ENCODE measurements around the gene CACNA1I.

The CACNA1I gene

DNA sequence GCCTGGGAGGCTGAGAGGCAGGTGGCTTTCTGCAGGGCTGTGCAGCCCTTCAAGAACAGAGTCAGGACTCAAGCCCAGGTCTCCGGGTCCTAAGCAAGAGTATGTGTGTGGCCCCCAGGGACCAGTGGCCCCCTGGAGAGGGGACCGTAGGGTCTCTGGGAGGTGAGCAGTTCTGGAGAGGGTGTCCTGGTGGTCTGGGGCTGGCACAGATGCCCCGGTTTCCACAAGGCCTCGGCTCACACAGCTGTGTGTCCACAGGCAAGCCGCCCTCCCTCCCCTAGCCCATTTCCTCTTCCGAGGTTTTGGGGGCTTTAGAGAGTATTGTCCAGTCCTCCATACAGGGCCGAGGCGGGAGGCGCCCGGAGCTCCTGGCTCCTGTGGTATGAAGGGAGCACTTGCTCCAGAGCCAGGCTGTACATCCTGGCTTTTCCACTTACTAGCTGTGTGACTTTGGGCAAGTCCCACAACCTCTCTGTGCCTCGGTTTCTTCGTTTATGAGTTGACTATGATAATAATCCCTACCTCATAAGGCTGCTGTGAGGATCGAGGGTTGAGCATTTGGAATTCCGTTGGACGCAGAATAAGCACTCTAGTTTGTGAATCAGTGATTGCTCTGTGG is 34.6 kb upstream of the CACNA1I start:
- DNase-seq (ENCODE audit: low spot score) = no peak

DNA sequence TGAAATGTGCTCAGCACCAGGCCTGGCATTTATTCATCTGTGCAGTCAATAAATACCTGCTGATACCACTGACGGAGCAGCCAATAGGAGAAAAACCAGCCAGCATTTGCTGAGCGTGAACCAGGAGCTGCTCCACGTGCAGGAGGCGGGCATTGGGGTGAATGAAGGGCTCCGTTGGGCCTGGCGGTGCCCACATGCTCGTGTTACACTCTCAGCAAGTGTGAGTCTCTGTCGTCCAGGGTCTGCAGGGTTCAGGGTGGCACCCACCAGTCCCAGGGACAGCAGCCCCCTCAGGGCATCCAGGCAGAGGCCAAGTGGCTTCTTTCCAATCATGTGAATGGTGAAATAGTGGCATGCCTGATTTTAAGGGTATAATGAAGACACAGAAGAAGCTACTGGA is 33.8 kb upstream of the CACNA1I start:
- DNase-seq (ENCODE audit: low spot score) = no peak

DNA sequence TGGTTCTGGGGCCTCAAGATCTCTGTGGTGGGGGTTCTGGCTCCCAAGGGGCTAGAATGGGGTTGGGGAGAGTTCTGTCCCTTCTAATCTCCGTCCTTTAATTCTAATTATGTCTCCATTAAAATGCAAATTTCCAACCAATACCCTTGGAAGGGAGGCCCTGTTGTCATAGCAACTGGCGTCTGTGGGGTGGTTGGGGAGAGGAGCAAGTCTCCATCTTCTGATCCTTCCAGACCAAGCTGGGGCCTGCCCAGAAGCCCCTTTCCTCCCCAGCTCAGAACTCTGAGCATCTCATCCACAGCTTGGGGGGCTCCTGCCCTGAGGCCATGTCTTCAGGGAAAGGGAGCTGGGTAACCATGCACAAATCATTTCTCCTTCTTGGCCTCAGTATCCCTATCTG is 32.6 kb upstream of the CACNA1I start:
- no peak for DNase-seq (ENCODE audit: low spot score)

DNA sequence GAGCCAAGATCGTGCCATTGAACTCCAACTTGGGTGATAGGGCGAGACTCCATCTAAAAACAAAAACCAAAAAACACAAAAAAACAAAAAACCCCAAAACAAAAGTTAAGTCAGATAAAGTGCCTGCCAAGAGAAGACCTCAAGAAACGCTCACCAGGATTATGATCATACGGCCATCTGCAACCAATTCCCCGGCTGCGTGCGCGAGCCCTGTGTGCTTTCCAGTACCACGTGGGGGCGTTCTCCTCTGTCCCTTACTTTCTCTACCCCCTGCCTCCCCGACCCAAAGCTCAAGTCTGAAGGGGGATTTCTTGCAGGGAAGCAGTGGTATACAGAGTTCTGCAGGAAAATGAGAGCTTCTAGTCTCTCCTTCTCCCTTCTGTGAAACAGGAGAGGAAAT is 27.5 kb upstream of the CACNA1I start:
- DNase-seq (ENCODE audit: low spot score) = peak; percentile 46

DNA sequence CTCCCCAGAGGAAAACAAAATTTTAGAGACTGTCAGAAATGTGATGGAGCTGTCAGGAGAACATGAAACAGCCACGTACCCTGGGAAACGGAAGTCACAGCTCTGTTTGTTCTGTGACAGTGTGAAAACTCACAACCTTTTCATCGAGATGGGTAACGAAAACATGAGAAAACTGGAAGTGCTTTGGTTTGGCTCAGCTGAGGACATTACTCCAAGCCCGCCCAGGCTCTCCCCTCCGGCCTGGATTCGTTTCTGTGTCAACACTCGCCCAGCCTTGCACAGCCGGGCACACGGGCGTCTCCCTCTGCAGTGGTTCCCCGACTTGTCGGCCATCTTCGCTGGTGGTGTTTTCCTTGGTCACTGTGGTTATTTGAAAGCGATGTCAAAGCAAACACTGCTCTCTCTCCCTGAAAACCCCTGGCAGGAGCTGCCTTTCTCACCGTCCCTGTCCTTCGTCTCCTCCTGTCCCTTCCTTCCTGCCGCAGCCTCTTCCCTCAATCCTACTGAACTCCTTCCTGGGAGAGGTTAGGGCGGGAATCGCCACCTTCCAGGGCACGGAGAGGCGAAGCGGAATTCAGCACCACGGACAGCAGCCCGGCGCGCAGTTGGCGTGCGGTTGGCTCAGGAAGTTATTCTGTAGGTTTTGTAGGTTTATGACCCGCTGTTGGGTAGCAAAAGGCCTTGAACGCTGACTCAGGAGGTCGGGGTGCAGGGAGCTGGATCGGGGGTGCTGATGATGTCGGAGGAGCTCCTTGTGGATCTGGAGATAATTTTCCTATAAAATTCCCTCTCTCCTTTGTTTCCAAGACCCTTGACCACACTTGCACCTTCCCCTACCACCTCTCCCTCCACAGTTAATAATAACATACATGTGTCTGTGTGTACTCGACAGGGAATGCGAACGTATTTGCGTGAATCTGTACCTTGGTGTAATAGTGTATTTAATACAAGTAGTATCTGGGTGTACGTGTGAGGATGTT is 24.9 kb upstream of the CACNA1I start:
- peak; percentile 38 for DNase-seq (ENCODE audit: low spot score)

DNA sequence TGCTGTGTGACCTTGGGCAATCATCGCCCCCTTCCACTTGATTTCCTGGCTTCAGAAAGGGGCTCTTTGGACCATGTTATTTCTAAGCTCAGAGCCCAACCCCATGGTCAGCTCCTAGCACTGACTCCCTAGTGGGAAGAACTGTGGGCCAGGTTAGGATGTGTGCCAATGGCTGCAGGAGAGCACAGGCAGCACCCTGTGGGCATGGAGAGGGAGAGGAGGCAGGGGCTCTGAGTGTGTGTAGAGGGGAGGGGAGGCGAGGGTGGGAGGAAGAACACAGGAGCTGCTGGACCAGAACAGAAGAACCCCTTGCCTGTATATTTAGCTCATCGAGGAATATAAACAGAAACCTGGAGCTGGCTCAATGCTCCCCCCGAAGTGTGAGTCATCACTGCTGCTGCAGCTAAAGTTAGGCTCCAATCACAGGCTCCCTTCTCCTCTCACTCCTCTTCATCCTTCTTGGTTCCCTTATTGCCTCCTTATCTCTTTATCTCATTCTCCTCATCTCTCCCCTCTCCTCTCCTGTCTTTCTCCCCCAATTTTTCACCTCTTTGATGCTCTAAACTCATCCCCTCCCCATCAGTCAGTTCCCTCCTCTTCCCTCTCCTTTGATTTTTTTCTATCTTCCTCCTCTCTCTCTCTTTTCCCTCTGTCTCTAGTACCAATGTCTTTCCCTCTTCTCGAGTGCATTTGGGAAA is 23.5 kb upstream of the CACNA1I start:
- DNase-seq (ENCODE audit: low spot score) = peak; percentile 60

DNA sequence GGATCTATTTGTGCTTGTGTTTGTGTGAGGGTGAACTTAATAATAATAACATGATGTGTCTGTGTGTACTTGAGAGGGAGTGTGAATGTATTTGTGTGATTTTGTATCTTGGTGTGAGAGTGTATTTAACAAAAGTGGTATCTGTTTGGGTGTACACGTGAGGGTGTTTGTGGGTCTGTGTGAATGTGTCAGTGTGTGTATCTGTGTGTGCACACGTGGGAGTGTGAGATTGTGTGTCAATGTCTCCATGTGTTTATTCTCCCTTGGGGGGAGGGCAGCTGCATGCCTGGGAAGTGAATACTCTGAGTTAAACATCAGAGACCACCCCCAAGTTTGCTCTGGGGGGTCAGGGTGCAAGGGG is 23.0 kb upstream of the CACNA1I start:
- DNase-seq (ENCODE audit: low spot score) = no peak

DNA sequence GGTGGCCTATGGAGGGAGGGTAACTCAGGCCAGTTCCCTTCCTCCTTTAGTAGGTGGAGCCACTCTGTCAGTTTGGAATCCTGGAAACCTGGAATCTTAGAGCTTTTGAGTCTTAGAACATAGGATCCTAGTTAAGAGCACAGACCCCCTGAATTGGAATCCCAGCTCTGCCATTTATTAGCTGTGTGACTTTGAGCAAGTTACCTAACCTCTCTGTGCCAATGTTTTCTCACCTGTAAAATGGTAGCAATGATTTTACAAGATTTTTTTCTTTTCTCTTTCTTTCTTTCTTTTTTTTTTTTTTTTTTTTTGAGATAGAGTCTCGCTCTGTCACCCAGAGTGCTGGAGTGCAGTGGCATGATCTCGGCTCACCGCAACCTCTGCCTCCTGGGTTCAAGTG is 17.1 kb upstream of the CACNA1I start:
- DNase-seq (ENCODE audit: low spot score) = no peak

DNA sequence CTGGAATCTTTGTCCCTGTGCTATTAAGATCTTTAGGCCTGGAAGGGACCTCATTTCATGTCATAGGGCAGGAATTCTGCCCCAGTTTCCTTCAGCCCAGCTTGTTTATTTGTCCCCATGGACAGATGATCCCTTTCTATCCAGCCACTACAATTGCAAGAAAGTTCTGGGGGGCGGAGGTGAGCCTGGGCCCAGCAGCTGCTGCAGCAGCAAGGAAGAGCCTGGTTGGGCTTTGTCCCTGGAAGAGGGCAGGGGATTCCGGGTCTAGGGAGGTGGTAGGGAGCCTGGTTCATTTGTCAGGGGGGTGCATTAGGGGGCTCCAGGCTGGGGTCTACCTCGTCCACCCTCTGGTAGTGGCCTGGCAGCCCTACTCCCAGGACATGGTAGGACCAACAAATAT is 16.4 kb upstream of the CACNA1I start:
- DNase-seq (ENCODE audit: low spot score) = no peak

DNA sequence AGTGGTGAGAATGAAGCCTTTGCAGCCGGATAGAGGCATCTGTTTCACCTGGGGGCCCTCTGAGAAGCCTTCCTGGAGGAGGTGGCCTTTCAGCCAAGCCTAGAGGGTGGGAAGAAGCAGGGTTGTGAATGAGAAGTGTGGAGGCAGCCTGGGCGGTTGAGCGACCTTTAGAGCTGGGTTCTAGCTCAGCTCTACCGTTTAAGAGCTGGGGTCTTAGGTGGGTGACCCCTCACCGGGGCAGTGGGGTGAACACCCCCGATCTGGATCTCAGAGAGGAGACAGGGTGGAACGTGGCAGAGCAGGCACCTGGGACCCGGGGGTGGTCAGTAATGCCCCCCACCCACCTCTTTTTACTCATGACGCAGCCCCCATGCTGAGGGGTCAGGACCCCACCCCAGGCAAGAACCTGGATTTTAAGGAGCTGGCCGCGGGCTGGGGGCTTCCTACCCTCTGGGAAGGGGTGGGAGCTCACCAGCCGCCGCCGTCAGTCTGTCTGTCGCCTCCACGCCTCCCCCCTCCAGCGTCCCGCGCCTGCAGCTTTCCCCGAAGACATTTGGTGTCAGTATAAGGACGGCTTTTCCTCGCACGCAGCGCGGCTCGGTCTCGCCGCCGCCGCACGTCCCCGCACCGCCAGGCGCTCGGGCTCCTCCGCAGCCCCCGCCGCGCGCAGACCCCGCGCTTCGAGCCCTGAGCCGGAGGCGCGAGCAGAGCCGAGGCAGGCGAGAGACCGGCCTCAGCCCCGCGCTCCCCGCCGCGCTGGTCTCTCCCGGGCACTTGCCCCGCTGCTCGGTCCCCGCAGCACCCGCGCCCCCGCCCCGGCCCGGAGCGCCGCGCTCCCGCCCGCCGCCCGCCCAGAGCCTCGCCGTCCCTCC is 13.3 kb upstream of the CACNA1I start:
- no peak for DNase-seq (ENCODE audit: low spot score)

DNA sequence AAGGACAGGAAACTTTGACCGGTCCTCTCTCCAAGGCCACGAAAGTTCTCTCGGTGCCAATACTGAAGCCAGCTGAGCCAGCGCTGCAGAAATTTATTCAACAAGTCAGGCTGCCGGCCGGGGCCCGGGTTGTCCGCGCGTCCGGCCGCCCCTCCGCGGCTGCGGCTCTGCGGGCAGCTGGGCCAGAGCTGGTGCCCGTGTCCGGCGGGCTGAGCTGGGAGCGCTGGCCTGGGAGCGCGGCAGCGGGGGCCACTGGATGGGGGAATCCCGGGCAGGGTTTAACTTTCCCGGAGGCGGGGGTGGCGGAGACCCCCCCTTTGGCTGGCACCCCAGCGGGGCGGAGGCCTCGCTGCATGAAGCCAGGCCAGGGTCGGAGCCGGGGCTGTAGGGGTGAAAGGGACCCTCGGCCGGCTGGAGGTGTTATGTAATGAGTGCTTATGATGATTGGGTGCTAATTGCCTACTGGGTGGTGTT is 12.3 kb upstream of the CACNA1I start:
- no peak for DNase-seq (ENCODE audit: low spot score)

DNA sequence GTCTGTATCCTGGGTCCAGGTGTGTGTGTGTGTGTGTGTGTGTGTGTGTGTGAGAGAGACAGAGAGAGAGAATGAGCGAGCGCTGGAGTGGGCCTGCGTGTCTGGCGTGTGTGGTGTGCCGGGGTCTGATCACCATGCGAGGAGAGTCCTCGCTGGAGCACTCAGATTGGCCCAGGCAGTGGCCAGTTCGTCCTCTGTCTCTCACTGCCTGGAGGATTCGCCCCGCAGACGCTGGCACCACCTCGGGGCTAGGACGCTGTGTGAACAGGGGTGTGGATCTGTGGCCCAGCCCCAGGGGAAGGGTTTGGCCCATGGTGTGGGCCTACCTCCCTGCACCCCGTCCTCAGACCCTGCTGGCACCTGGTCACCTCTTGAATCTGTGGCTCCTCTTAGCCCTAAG is 11.6 kb upstream of the CACNA1I start:
- DNase-seq (ENCODE audit: low spot score) = no peak

DNA sequence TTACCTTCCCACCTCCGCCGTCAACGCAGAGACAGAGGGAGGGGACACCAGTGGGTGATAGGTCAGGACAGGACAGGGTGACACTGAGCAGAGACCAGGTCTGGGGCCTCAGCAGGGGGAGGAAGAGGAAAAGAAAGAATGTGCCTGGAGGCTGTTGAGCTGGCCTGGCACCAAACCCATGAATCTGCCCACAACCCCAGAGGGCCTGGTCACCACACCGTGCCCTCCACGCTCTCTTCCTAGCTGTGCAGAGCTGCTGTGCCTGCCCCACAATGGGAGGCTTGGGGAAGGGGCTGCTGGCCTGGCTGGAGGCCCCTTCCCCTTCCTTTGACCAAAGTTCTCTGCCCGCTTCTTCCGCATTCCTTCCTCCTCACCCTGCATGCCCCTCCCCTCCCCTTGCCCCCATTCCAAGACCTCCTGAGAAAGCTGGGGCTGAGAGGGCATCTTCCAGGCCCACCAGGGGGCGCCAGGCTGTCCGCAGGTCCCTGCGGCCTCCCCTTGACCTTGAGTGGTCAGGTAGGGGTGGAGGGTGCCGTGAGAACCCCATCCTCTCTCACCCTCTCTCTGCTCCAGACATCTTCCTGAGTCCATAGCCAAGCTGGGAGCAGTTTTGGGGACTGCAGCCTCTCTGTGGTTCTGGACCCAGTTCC is 11.0 kb upstream of the CACNA1I start:
- peak; percentile 75 for DNase-seq (ENCODE audit: low spot score)

DNA sequence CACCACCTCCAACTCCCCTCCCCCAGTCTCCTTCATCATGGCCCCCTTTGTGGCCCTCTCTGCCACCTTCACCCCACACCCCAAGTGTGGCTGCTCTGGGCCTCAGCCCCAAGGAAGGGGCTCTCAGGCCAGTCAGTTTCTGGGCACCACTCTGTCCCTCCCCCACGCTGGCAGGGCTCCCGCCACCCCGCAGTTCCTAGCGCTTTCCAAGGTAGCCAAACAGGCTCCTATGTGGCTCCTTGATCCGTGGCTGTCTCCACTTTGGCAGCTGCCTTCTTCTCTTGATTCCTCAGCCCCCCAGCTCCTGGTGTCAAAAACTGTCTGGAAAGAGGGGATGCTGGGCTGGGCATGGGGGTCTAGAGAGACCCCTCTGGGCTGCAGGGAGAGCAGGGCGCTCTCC is 10.4 kb upstream of the CACNA1I start:
- DNase-seq (ENCODE audit: low spot score) = no peak

DNA sequence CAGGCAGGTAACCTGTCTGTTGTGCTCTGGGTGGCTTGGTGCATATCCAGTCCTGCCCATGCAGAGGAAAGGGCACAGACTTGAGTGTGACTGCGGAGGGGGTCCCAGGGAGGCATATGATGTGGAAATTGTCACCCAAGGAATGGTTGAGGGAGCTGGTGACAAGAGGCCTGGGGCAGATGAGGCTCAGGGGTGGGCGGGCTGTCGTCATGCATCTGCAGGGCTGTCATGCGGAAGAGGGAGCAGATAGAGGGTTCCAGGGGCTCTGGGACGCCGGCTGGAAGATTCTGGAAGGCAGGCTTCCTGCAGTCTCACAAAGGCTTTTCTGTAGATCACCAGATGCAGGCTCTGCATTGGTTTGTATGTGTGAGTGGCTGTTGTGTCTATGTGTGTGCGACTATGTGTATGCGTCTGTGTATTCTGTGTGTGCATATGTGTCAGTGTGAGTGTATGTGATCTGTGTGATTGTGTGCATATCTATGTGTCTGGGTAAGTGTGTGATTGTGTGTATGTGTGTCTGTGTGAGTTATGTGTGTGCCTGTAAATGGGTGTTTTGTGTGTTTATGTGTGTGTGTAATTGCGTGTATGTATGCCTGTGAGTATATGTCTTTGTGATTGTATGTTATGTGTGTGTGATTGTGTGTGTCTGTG is 7.6 kb upstream of the CACNA1I start:
- no peak for DNase-seq (ENCODE audit: low spot score)

DNA sequence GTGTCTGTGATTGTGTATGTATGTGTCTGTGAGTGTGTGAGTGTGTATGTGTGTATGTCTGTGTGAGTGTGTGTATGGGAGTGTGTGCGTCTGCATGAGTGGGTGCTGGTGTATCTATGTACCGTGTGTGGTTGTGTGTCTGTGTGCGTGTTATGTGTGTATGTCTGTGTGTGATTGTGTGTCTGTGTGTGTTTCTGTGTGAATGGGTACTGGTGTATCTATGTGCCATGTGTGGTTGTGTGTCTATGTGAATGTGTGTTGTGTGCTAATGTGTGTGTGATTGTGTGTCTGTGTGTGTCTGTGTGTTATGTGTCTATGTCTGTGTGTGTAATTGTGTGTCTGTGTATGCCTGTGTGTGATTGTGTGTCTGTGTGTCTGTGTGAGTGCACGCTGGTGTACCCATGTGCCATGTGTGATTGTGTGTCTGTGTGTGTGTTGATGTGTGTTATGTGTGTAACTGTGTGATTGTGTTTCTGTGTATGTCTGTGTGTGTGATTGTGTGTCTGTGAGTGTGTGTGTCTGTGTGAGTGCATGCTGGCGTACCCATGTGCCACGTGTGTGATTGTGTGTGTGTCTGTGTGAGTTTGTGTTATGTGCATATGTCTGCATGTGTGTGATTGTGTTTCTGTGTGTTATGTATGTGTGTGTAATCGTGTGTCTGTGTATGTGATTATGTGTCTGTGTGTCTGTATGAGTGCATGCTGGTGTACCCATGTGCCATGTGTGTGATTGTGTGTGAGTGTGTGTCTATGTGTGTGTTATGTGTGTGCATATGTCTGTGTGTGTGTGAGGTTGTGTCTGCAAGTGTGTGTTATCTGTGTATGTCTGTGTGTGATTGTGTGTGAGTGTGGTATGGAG is 6.8 kb upstream of the CACNA1I start:
- no peak for DNase-seq (ENCODE audit: low spot score)

DNA sequence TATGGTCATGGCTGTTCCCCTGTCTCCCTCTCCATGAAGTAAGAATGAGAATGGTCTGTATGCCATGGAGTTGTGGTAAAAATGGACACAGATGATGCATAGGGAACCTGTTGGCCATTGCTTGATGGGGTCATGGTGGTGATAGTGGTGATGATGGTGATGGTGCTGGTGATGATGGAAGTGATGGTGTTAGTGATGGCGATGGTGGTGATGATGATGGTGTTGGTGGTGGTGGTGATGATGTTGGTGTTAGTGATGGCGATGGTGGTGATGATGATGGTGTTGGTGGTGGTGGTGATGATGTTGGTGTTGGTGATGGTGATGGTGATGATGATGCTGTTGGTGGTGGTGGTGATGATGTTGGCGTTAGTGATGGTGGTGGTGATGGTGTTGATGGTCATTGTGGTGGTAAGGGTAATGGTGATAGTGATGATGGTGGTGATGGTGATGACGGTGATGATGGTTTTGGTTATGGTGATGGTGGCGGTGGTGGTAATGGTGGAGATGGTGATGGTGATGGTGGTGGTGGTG is 5.1 kb upstream of the CACNA1I start:
- DNase-seq (ENCODE audit: low spot score) = no peak

DNA sequence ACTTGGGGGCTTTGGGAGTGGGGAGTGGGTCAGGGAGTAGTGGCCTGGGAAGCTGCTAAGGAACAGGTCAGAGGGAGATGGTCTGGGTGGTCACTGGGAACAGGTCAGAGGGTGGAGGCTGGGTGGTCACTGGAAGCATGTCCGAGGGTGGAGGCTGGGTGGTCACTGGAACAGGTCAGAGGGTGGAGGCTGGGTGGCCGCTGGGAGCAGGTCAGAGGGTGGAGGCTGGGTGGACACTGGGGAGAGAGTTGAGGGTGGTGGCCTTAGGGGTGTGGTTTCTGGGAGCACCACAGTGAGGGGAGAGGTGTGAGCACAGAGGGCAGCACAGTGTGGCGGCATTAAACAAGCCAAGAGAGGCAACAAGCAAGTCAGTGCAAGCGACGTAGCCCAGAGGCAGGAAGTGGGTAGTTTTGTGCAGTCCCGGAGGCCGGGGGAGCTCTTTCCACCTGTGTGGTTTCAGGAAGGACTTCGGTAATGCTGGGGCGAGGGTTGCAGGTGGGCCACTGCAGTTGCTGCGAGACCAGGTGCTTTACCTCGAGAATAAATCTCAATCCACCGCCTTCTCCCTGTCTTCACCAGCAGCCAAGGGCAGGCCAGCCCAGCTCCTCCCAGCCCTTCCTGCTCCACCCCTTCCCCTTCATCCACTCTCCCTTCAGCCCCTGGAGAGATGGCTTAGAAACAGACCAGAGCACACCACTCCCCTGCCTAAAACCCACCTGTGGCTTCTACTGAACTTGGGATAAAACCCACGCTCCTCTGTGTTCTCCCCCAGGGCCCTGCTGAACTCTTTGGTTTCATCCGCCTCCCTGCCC is 3.2 kb upstream of the CACNA1I start:
- no peak for DNase-seq (ENCODE audit: low spot score)
